K562 (cell line): ENCODE results near the gene HPD. TPM values are rescaled to one million over a fixed set of nuclear protein-coding genes. Genes with fewer than 3 reads are reported as not detected.
A peak's percentile ranks its signal among the peaks of the same experiment; 100 is the strongest.

Experiments used
- CREB1 ChIP-seq, 2 experiments: sonication (generic) in 1 of 2; formaldehyde crosslinking in 1 of 2; IDR thresholded peaks; 2 replicates each; pipeline versions ENCODE4 v1.6.1 to v1.8.0; 2012 to 2022; ENCODE audit warnings: inconsistent platforms in 1 of 2, mild to moderate bottlenecking in 1 of 2, missing genetic modification reagents in 1 of 2, moderate library complexity in 1 of 2
- CXXC5 ChIP-seq: fragments of 250-450 bp; sonication (Bioruptor Pico); IDR thresholded peaks from 2 replicates; pipeline ENCODE4 v1.8.0; 2022; ENCODE audit warnings: inconsistent platforms, mild to moderate bottlenecking, moderate library complexity
- DACH1 ChIP-seq: fragments of 450-650 bp; IDR thresholded peaks from 2 replicates; pipeline ENCODE4 v1.6.1; 2018; ENCODE audit not compliant: partially characterized antibody
- ELF2 ChIP-seq: fragments of 250-450 bp; sonication (Bioruptor Pico); IDR thresholded peaks from 2 replicates; pipeline ENCODE4 v1.5.0; 2021; ENCODE audit warnings: mild to moderate bottlenecking
- FOXJ3 ChIP-seq: sonication (generic); formaldehyde crosslinking; IDR thresholded peaks from 2 replicates; pipeline ENCODE4 v1.4.0; 2020; ENCODE audit warnings: mild to moderate bottlenecking, missing genetic modification reagents
- GATAD2A ChIP-seq: fragments of 450-650 bp; IDR thresholded peaks from 2 replicates; pipeline ENCODE4 v1.6.1; 2017
- GMEB1 ChIP-seq: fragments of 250-450 bp; sonication (Bioruptor Pico); IDR thresholded peaks from 2 replicates; pipeline ENCODE4 v1.4.0; 2020; ENCODE audit warnings: mild to moderate bottlenecking
- HCFC1 ChIP-seq: IDR thresholded peaks from 2 replicates; pipeline ENCODE4 v1.6.1; 2012; ENCODE audit warnings: low read depth, low read length, improper control_type of control experiment
- HIVEP1 ChIP-seq: fragments of 250-450 bp; sonication (Bioruptor Pico); IDR thresholded peaks from 2 replicates; pipeline ENCODE4 v1.4.0; 2020; ENCODE audit warnings: mild to moderate bottlenecking
- HNRNPH1 ChIP-seq: fragments of 200-400 bp; formaldehyde crosslinking; optimal IDR thresholded peaks from 2 replicates; pipeline ENCODE3; 2017; ENCODE audit warnings: low read depth, mild to moderate bottlenecking, low read length, moderate library complexity
- KDM4B ChIP-seq, 2 experiments: fragments of 450-650 bp in 1 of 2; sonication (generic) in 1 of 2; IDR thresholded peaks; 2 replicates each; pipeline ENCODE4 v1.6.1; 2016 to 2017; ENCODE audit warnings: borderline replicate concordance in 2 of 2, antibody characterized with exemption in 1 of 2, low read depth in 1 of 2, mild to moderate bottlenecking in 1 of 2
- MLLT1 ChIP-seq, 2 experiments: fragments of 450-650 bp; IDR thresholded peaks; 2 replicates each; pipeline ENCODE4 v1.6.1; 2016
- NBN ChIP-seq: fragments of 450-650 bp; IDR thresholded peaks from 2 replicates; pipeline ENCODE4 v1.6.1; 2016; ENCODE audit warnings: low read depth, mild to moderate bottlenecking
- NCOA6 ChIP-seq: fragments of 450-650 bp; IDR thresholded peaks from 2 replicates; pipeline ENCODE4 v1.6.1; 2017; ENCODE audit warnings: mild to moderate bottlenecking
- NKRF ChIP-seq: fragments of 450-650 bp; IDR thresholded peaks from 2 replicates; pipeline ENCODE4 v1.6.1; 2016; ENCODE audit warnings: borderline replicate concordance
- NR2C2 ChIP-seq, 2 experiments: fragments of 200-800 bp in 1 of 2; sonication (Bioruptor generic) in 1 of 2; sonication (generic) in 1 of 2; formaldehyde crosslinking in 1 of 2; IDR thresholded peaks; 2 replicates each; pipeline versions ENCODE4 v1.6.1 to v1.8.0; 2016 to 2022; ENCODE audit warnings: mild to moderate bottlenecking in 1 of 2, missing compliant biosample characterization in 1 of 2, missing genetic modification characterization in 1 of 2, missing genetic modification reagents in 1 of 2
- RBM22 ChIP-seq: fragments of 200-400 bp; formaldehyde crosslinking; IDR thresholded peaks from 2 replicates; pipeline ENCODE4 v1.6.1; 2018; ENCODE audit warnings: low read length, low read depth; ENCODE audit not compliant: poor library complexity, severe bottlenecking
- SMAD2 ChIP-seq: fragments of 150-350 bp; IDR thresholded peaks from 2 replicates; pipeline ENCODE4 v1.6.1; 2014; ENCODE audit warnings: low read depth, mild to moderate bottlenecking, low read length
- STAT5A ChIP-seq: IDR thresholded peaks from 2 replicates; pipeline ENCODE4 v1.6.1; 2012; ENCODE audit warnings: low read length, inconsistent platforms, borderline replicate concordance
- TCF3 ChIP-seq: sonication (generic); formaldehyde crosslinking; IDR thresholded peaks from 2 replicates; pipeline ENCODE4 v1.4.0; 2020; ENCODE audit warnings: mild to moderate bottlenecking, missing genetic modification reagents
- TEAD1 ChIP-seq, 2 experiments: fragments of 450-650 bp in 1 of 2; sonication (generic) in 1 of 2; formaldehyde crosslinking; IDR thresholded peaks; 2 replicates each; pipeline versions ENCODE4 v1.4.0 to v1.8.0; 2020 to 2022; ENCODE audit warnings: mild to moderate bottlenecking in 2 of 2, missing genetic modification reagents in 1 of 2
- TRIM28 ChIP-seq: fragments of 450-650 bp; IDR thresholded peaks from 2 replicates; pipeline ENCODE4 v1.6.1; 2017
- ZNF24 ChIP-seq: fragments of 450-650 bp; IDR thresholded peaks from 2 replicates; pipeline ENCODE4 v1.6.1; 2016
- ZNF263 ChIP-seq: sonication (generic); formaldehyde crosslinking; IDR thresholded peaks from 2 replicates; pipeline ENCODE4 v1.8.0; 2022; ENCODE audit warnings: mild to moderate bottlenecking, missing genetic modification reagents, borderline replicate concordance
- ZNF445 ChIP-seq: fragments of 250-450 bp; sonication (Bioruptor Pico); IDR thresholded peaks from 2 replicates; pipeline ENCODE4 v1.4.0; 2020; ENCODE audit warnings: low read depth, mild to moderate bottlenecking, moderate library complexity
- polyA plus RNA-seq, 8 experiments: library from polyadenylated mRNA; depleted of rRNA in 4 of 8; stranded (reverse) in 5 of 8; unstranded in 3 of 8; fragments of >200 nt; fragmentation: Nextera tagmentation in 2 of 8; fragmentation: Illumina TruSeq in 1 of 8; extraction: Ambion mirVana in 2 of 8; extraction: Trizol in 1 of 8; gene quantifications; 2 replicates each; pipeline versions ENCODE4 v1.2.1 to v1.2.3, GENCODE V29; 2011 to 2014; ENCODE audit warnings: inconsistent platforms in 1 of 8, missing spikeins in 1 of 8
- total RNA-seq, 7 experiments: library from RNA; depleted of rRNA in 6 of 7; stranded (reverse); fragments of >200 nt in 6 of 7; fragmentation: Illumina TruSeq in 2 of 7; extraction: Trizol in 2 of 7; gene quantifications; 2 replicates each; pipeline versions ENCODE4 v1.2.1 to v1.2.3, GENCODE V29; 2011 to 2021; ENCODE audit warnings: low replicate concordance in 1 of 7

HPD gene
- total and polyA plus RNA-seq, 9 of the 15 experiments (the other 6 are each of a cell fraction or from before 2014, with no cell fraction given), result 0.06 to 0.29 (median 0.07) TPM; not detected in 4

GRCh38 chr12:121793838-121794533, 64.7 kb downstream of the HPD start (continued):
- TF ChIP-seq MLLT1 (IDR thresholded peaks at IDR 0.05), result peak; percentile 36 to 91; a peak in 3 of 4 replicates
- TF ChIP-seq HNRNPH1, result no peak
- TF ChIP-seq ZNF24, result peak; percentile 57; the same call in 1 of the 2 replicates
- no peak for TF ChIP-seq FOXJ3 (CRISPR knock-in tag)
- peak; percentile 59 for TF ChIP-seq HCFC1
- peak; percentile 69 for TF ChIP-seq GATAD2A
- TF ChIP-seq DACH1, result no peak
- no peak for TF ChIP-seq ELF2 (CRISPR knock-in tag)
- no peak for TF ChIP-seq NKRF
- no peak for TF ChIP-seq TRIM28
- no peak for TF ChIP-seq SMAD2
- TF ChIP-seq GMEB1 (CRISPR knock-in tag), result peak; percentile 91
- TF ChIP-seq NBN, result 0 out of 2 replicates have a peak, but pooled peaks have one; percentile 37
- no peak for TF ChIP-seq HIVEP1
- TF ChIP-seq KDM4B (IDR thresholded peaks at IDR 0.05; ENCODE audit: borderline replicate concordance in 2 of 2, low read depth in 1 of 2), result peak in 1 of 2 experiments; percentile 67; a peak in 2 of 4 replicates
- peak; percentile 96 for TF ChIP-seq CXXC5 (CRISPR knock-in tag)
- peak; percentile 31; the same call in 1 of the 2 replicates for TF ChIP-seq TCF3 (CRISPR knock-in tag)
- peak; percentile 93 for TF ChIP-seq RBM22
- TF ChIP-seq ZNF445 (CRISPR knock-in tag), result no peak
- TF ChIP-seq ZNF263 (CRISPR knock-in tag), result peak; percentile 68
- TF ChIP-seq TEAD1 (CRISPR knock-in tag; IDR thresholded peaks at IDR 0.05), result peak in 1 of 2 experiments; percentile 91; a peak in 2 of 4 replicates
- no peak for TF ChIP-seq STAT5A
- TF ChIP-seq CREB1 (IDR thresholded peaks at IDR 0.05), result peak; percentile 35; the same call in 1 of the 2 replicates
- peak; percentile 87 for TF ChIP-seq CREB1 (CRISPR knock-in tag; IDR thresholded peaks at IDR 0.05)
- TF ChIP-seq NCOA6, result no peak
- peak; percentile 77 for TF ChIP-seq NR2C2 (CRISPR knock-in tag; IDR thresholded peaks at IDR 0.05)
- no peak; the same call in 1 of the 2 replicates for TF ChIP-seq NR2C2 (tag; IDR thresholded peaks at IDR 0.05)
